Right kidney (tissue), 1 donor: ENCODE data around the gene NOS1AP.
"Not testable (repeated sequence)": the region's sequence is repeated elsewhere in the genome, so short reads cannot be mapped to it uniquely, and the experiment has no call there.

Source experiments
- DNase-seq: peaks from one replicate; pipeline ENCODE4 v3.0.0-alpha.2; 2016

The NOS1AP gene

DNA sequence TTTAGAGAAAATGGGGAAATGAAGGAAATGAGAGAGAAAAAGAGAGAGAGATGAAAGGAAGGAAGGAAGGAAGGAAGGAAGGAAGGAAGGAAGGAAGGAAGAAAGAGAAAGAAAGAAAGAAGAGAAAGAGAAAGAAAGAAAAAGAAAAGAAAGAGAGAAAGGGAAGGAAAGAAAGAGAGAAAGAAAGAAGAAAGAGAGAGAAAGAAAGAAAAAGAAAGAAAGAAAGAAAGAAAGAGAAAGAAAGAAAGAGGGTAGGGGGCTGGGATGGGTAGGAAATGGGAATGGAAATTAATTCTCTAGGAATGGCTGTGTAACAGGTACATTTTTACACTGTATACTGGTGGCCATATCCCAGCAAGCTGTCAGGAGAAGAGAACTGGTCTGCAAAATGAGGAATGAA lies 346.7 kb downstream of the NOS1AP start:
- DNase-seq: no peak

- DNase-seq: no peak
Observed at GRCh38 chr1:162416909-162417308, 347.4 kb downstream of the NOS1AP start.

DNA sequence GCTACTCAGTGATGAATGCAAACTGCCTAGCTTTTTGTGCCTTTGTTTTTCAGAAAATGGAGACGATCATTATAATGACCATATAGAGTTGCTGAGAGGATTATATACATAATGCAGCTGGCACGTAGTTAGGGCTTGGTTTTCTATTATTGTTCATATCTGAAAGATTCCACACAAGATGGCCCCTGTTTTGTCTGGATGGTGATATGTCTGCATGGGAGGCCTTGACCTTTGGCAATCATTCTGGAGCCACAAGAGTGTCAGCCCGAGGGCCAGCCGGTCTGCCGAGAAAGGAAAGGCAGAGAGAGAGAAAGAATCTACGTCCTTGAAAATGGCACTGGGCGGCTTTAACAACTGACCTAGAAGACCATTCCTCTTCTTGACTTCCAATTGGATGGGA lies 348.2 kb downstream of the NOS1AP start:
- no peak for DNase-seq

DNA sequence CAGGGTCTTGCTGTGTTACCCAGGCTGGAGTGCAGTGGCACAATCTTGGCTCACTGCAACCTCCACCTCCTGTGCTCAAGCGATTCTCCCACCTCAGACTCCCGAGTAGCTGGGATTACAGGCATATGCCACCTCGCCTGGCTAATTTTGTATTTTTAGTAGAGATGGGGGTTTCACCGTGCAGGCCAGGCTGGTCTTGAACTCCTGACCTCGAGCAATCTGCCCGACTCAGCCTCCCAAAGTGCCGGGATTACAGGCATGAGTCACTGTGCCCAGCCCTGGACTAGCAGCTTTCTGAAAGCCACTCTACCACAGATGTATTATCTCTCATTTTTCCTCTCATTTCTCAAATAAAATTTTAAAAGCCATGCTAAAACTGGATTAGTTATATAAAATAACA lies 349.1 kb downstream of the NOS1AP start:
- DNase-seq: not testable (repeated sequence)

DNA sequence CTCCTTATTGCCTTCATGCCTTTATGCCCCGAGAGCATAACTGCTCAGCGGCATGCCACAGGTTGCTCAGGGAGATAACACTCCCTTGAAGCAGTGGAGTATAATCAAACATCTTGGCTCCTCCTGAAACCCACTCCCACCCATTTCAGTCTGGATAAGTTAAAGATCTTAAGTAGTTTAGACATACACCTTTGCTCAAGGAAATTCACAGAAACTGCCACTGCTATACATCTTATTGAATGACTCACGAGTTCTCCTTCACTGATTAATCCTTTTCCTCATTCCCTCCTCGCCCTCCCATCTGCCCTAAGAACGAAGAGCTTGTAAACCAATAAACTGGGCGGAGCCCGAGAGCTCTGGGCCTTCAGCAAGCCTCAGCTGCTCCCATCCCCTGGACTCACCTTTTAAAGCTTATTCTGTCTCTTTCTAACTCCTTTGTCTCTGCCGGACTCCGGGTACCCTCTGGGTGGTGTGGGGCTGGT lies 350.0 kb downstream of the NOS1AP start:
- not testable (repeated sequence) for DNase-seq
